ENCODE measurements around the gene APMAP. TPM values are rescaled to one million over a fixed set of nuclear protein-coding genes. Genes with fewer than 3 reads are reported as not detected.

APMAP gene
- total and polyA plus RNA-seq, 10 of the 15 experiments (the other 5 are each of a cell fraction or from before 2014, with no cell fraction given), result 12.1 to 60.2 (median 32.7) TPM

DNA sequence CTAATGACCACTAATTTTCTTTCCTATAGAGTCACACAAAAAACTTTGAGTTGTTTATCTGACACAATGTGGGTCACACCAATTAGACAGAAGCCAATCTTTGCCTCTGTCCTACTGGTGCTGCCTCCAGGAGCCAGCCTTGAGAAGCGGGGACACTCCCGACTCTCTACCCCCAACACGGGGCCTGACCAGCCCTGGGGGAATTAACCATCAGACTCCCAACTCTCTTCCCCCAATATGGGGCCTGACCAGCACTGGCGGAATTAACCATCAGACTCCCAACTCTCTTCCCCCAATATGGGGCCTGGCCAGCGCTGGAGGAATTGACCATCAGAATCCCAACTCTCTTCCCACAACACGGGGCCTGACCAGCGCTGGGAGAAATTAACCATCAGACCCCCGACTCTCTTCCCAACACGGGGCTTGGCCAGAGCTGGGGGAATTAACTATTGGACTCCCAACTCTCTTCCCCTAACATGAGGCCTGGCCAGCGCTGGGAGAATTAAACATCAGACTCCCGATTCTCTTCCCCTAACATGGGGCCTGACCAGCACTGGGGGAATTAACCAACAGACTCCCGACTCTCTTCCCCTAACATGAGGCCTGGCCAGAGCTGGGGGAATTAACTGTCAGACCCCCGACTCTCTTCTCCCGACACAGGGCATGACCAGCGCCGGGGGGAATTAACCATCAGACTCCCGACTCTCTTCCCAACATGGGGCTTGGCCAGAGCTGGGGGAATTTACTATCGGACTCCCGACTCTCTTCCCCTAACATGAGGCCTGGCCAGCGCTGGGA lies 31.0 kb downstream of the APMAP start (continued):
- TF ChIP-seq, protein P1, sequence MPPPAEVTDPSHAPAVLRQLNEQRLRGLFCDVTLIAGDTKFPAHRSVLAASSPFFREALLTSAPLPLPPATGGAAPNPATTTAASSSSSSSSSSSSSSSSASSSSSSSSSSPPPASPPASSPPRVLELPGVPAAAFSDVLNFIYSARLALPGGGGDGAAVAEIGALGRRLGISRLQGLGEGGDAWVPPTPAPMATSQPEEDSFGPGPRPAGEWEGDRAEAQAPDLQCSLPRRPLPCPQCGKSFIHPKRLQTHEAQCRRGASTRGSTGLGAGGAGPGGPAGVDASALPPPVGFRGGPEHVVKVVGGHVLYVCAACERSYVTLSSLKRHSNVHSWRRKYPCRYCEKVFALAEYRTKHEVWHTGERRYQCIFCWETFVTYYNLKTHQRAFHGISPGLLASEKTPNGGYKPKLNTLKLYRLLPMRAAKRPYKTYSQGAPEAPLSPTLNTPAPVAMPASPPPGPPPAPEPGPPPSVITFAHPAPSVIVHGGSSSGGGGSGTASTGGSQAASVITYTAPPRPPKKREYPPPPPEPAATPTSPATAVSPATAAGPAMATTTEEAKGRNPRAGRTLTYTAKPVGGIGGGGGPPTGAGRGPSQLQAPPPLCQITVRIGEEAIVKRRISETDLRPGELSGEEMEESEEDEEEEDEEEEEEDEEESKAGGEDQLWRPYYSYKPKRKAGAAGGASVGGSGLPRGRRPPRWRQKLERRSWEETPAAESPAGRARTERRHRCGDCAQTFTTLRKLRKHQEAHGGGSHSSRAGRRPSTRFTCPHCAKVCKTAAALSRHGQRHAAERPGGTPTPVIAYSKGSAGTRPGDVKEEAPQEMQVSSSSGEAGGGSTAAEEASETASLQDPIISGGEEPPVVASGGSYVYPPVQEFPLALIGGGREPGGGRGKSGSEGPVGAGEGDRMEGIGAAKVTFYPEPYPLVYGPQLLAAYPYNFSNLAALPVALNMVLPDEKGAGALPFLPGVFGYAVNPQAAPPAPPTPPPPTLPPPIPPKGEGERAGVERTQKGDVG (CRISPR knock-in tag; IDR thresholded peaks at IDR 0.05), result no peak

DNA sequence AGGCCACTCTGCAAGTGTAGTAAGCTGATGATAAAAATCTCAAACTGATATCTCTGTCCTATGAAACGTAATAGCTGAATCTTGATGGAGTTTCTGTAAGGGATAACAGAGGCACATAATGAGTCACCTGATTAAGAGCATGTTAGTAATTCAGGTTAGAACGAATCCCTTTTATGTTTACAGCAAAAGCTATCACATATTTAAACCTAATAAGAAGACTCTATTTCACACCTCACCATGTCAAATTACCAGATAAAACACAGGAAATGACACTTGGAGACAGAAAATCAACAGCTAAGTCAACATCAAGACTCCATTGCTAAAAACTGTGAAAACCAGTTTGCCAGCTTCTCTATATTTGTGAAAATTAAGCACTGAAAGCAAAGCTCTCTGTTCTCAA lies 31.7 kb downstream of the APMAP start:
- intact Hi-C loops (cut with micrococcal nuclease; ENCODE audit: unreplicated experiment), result no loop called here
- H3K4me1 ChIP-seq (ENCODE audit: control insufficient read depth, insufficient read depth, low read length), result no peaks in the 10 kb centered on the region

More for the DNA sequence above, 31.7 kb downstream of the APMAP start:
- ChIA-PET SMC1A (ENCODE audit: uncharacterized antibody, unreplicated experiment) (no interaction called here), RAD21 (ENCODE audit: unreplicated experiment) (no interaction called here), CTCF (interaction anchor here (0.6 to 2.2 kb wide), 4 partner anchors 17 to 76 kb away, joined by 3 to 7 read pairs (median 3); no protein-coding TSS in a partner anchor), POLR2A (interaction anchor here (1.2 kb wide), 1 partner anchor 243 kb away, joined by 3 read pairs; no protein-coding TSS in a partner anchor)
- WGBS (ENCODE audit: insufficient coverage, insufficient replicate concordance, low lambda C conversion rate, missing lambda C conversion rate), result 98% methylated on average over 2 of the region's 2 CpGs
- Histone ChIP-seq H3K27me3 (replicated peaks in 1 of 2; ENCODE audit: control insufficient read depth in 2 of 2, insufficient read depth in 2 of 2, low read length in 1 of 2) (no peaks in the 10 kb centered on the region), H2AFZ (ENCODE audit: control insufficient read depth, low read depth, low read length) (no peak overlapping the region), H3K4me3 (no peak overlapping the region), H3K36me3 (ENCODE audit: control insufficient read depth in 2 of 2, insufficient read depth in 2 of 2, low read length in 1 of 2) (peaks cover 2 to 14% of the 10 kb centered on the region in 2 experiments; a peak in 3 of 4 replicates), H3K27ac (ENCODE audit: control insufficient read depth, insufficient read depth) (no peak overlapping the region), H3K9ac (ENCODE audit: control insufficient read depth, insufficient read depth, low read length) (no peak overlapping the region), H3K9me3 (replicated peaks; ENCODE audit: control insufficient read depth, insufficient read depth, low read length) (no peaks in the 10 kb centered on the region), H3K79me2 (ENCODE audit: control insufficient read depth, insufficient read depth, low read length) (no peaks in the 10 kb centered on the region), H3K4me2 (ENCODE audit: control insufficient read depth, insufficient read depth) (no peak overlapping the region), H4K20me1 (ENCODE audit: control insufficient read depth, insufficient read depth) (no peaks in the 10 kb centered on the region)
- ATAC-seq (no peak), DNase-seq (ENCODE audit: low read depth, low spot score) (no peak), FAIRE-seq (peak; percentile 54)
- no TSS peak for BruUV-seq (replicated peaks)
- TF ChIP-seq ZBED1 (IDR thresholded peaks at IDR 0.05; ENCODE audit: borderline replicate concordance) (no peak), SIX5 (IDR thresholded peaks at IDR 0.05; ENCODE audit: low read depth, low read length, severe bottlenecking) (no peak), RFX5 (IDR thresholded peaks at IDR 0.05; ENCODE audit: low read depth, low read length) (no peak), HDAC6 (IDR thresholded peaks at IDR 0.05; ENCODE audit: unreplicated experiment) (no peak), NFXL1 (IDR thresholded peaks at IDR 0.05; ENCODE audit: borderline replicate concordance) (no peak), MEF2A (IDR thresholded peaks at IDR 0.05; ENCODE audit: insufficient read depth, low read depth, low read length) (no peak), POLR2AphosphoS5 (IDR thresholded peaks at IDR 0.05; ENCODE audit: low read length) (no peak), RBBP5 (conservative IDR thresholded peaks at IDR 0.05) (no peak), RELA (IDR thresholded peaks at IDR 0.05; ENCODE audit: borderline replicate concordance, partially characterized antibody) (no peak), ZNF24 (IDR thresholded peaks at IDR 0.05) (no peak)
- TF ChIP-seq, protein P2, sequence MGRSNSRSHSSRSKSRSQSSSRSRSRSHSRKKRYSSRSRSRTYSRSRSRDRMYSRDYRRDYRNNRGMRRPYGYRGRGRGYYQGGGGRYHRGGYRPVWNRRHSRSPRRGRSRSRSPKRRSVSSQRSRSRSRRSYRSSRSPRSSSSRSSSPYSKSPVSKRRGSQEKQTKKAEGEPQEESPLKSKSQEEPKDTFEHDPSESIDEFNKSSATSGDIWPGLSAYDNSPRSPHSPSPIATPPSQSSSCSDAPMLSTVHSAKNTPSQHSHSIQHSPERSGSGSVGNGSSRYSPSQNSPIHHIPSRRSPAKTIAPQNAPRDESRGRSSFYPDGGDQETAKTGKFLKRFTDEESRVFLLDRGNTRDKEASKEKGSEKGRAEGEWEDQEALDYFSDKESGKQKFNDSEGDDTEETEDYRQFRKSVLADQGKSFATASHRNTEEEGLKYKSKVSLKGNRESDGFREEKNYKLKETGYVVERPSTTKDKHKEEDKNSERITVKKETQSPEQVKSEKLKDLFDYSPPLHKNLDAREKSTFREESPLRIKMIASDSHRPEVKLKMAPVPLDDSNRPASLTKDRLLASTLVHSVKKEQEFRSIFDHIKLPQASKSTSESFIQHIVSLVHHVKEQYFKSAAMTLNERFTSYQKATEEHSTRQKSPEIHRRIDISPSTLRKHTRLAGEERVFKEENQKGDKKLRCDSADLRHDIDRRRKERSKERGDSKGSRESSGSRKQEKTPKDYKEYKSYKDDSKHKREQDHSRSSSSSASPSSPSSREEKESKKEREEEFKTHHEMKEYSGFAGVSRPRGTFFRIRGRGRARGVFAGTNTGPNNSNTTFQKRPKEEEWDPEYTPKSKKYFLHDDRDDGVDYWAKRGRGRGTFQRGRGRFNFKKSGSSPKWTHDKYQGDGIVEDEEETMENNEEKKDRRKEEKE (IDR thresholded peaks at IDR 0.05), result no peak
- in situ Hi-C loops (cut with MboI), result no loop called here
